ENCODE measurements around the gene UBE2Q2. TPM values are rescaled to one million over a fixed set of nuclear protein-coding genes. Genes with fewer than 3 reads are reported as not detected.
"Not testable (repeated sequence)": the region's sequence is repeated elsewhere in the genome, so short reads cannot be mapped to it uniquely, and the experiment has no call there.

UBE2Q2 gene
- polyA plus RNA-seq, 1 donor from 2014 or later = 83.8 TPM

DNA sequence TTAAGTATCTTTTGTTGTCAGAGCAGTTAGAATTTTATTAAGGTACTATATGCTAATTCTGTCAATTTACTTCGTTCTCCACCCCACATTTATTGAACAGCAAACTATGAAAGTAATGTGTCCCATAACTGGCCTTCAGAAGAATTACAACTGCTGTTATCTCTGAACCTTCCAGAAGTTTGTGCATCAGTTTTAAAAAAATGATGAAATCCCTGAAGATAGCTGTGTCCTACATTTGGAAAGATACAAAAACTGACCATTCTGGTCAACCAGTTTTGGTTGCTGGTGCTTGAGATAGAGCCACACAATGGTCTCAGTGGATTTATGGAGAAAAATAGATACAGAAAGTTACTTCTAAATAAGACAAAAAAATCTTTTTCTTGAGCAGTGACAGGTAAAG, 5.9 kb downstream of the UBE2Q2 start:
- Histone ChIP-seq H4K20me1 (ENCODE audit: insufficient read depth) (peaks cover 10% of the 10 kb centered on the region), H3K79me2 (replicated peaks; ENCODE audit: insufficient read depth, low read length) (peaks cover 85% of the 10 kb centered on the region), H3K36me3 (ENCODE audit: insufficient read depth, low read length) (no peaks in the 10 kb centered on the region), H3K4me3 (ENCODE audit: low read length) (no peak overlapping the region), H3K4me2 (ENCODE audit: low read length) (no peak overlapping the region), H3K27ac (ENCODE audit: low read length) (no peak overlapping the region), H3K9ac (ENCODE audit: low read length) (no peak overlapping the region), H3K9me3 (ENCODE audit: low read length) (no peaks in the 10 kb centered on the region), H3K27me3 (ENCODE audit: insufficient read depth, low read depth, low read length) (no peaks in the 10 kb centered on the region), H2AFZ (ENCODE audit: low read depth, low read length) (no peak overlapping the region), H3F3A (ENCODE audit: insufficient read depth, low read length, poor library complexity, severe bottlenecking) (peaks cover 6% of the 10 kb centered on the region), H3K9me2 (ENCODE audit: insufficient read depth, low read length) (no peaks in the 10 kb centered on the region)
- TF ChIP-seq EZH2 (IDR thresholded peaks at IDR 0.05; ENCODE audit: borderline replicate concordance, insufficient read depth, low read length, poor library complexity, severe bottlenecking) (no peak), MXI1 (conservative IDR thresholded peaks at IDR 0.05; ENCODE audit: poor library complexity, severe bottlenecking) (no peak), SMC3 (conservative IDR thresholded peaks at IDR 0.05; ENCODE audit: poor library complexity) (no peak), POLR2AphosphoS5 (IDR thresholded peaks at IDR 0.05) (no peak), EP300 (conservative IDR thresholded peaks at IDR 0.05; ENCODE audit: poor library complexity, severe bottlenecking) (no peak), TAF1 (IDR thresholded peaks at IDR 0.05; ENCODE audit: low read depth) (no peak), RAD21 (conservative IDR thresholded peaks at IDR 0.05) (no peak)
- TF ChIP-seq, protein P1, sequence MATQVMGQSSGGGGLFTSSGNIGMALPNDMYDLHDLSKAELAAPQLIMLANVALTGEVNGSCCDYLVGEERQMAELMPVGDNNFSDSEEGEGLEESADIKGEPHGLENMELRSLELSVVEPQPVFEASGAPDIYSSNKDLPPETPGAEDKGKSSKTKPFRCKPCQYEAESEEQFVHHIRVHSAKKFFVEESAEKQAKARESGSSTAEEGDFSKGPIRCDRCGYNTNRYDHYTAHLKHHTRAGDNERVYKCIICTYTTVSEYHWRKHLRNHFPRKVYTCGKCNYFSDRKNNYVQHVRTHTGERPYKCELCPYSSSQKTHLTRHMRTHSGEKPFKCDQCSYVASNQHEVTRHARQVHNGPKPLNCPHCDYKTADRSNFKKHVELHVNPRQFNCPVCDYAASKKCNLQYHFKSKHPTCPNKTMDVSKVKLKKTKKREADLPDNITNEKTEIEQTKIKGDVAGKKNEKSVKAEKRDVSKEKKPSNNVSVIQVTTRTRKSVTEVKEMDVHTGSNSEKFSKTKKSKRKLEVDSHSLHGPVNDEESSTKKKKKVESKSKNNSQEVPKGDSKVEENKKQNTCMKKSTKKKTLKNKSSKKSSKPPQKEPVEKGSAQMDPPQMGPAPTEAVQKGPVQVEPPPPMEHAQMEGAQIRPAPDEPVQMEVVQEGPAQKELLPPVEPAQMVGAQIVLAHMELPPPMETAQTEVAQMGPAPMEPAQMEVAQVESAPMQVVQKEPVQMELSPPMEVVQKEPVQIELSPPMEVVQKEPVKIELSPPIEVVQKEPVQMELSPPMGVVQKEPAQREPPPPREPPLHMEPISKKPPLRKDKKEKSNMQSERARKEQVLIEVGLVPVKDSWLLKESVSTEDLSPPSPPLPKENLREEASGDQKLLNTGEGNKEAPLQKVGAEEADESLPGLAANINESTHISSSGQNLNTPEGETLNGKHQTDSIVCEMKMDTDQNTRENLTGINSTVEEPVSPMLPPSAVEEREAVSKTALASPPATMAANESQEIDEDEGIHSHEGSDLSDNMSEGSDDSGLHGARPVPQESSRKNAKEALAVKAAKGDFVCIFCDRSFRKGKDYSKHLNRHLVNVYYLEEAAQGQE (IDR thresholded peaks at IDR 0.05; ENCODE audit: borderline replicate concordance) = no peak
- TF ChIP-seq, protein P2, sequence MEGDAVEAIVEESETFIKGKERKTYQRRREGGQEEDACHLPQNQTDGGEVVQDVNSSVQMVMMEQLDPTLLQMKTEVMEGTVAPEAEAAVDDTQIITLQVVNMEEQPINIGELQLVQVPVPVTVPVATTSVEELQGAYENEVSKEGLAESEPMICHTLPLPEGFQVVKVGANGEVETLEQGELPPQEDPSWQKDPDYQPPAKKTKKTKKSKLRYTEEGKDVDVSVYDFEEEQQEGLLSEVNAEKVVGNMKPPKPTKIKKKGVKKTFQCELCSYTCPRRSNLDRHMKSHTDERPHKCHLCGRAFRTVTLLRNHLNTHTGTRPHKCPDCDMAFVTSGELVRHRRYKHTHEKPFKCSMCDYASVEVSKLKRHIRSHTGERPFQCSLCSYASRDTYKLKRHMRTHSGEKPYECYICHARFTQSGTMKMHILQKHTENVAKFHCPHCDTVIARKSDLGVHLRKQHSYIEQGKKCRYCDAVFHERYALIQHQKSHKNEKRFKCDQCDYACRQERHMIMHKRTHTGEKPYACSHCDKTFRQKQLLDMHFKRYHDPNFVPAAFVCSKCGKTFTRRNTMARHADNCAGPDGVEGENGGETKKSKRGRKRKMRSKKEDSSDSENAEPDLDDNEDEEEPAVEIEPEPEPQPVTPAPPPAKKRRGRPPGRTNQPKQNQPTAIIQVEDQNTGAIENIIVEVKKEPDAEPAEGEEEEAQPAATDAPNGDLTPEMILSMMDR (IDR thresholded peaks at IDR 0.05; ENCODE audit: poor library complexity, severe bottlenecking) = no peak

DNA sequence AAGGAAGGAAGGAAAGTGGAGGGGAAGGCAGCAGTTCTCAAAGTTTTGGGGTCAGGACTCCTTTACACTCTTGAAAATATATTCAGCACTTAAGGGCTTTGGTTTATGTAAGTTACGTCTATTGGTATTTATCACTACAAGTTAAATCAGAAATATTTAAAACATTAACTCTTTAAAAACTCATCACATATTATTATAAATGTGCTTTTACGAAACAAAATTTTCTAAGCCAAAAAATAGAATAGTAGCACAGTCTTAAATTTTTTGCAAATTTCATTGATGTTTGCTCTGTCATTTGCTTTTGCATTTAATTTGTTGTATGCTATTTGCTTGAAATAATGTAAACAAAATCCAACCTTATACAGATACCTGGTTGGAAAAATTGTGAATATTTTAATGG, 7.5 kb downstream of the UBE2Q2 start:
- Histone ChIP-seq H2AFZ (ENCODE audit: low read depth, low read length) (no peak overlapping the region), H3K36me3 (ENCODE audit: insufficient read depth, low read length) (no peaks in the 10 kb centered on the region), H3K4me3 (ENCODE audit: low read length) (no peak overlapping the region), H3K9me3 (ENCODE audit: low read length) (no peaks in the 10 kb centered on the region), H3K27me3 (ENCODE audit: insufficient read depth, low read depth, low read length) (no peaks in the 10 kb centered on the region), H3K79me2 (replicated peaks; ENCODE audit: insufficient read depth, low read length) (peaks cover 75% of the 10 kb centered on the region), H3K4me2 (ENCODE audit: low read length) (no peak overlapping the region), H3K9me2 (ENCODE audit: insufficient read depth, low read length) (no peaks in the 10 kb centered on the region), H4K20me1 (ENCODE audit: insufficient read depth) (peaks cover 2% of the 10 kb centered on the region), H3F3A (ENCODE audit: insufficient read depth, low read length, poor library complexity, severe bottlenecking) (no peaks in the 10 kb centered on the region), H3K9ac (ENCODE audit: low read length) (no peak overlapping the region), H3K27ac (ENCODE audit: low read length) (no peak overlapping the region)
- TF ChIP-seq EP300 (conservative IDR thresholded peaks at IDR 0.05; ENCODE audit: poor library complexity, severe bottlenecking) = no peak
- no peak for TF ChIP-seq TAF1 (IDR thresholded peaks at IDR 0.05; ENCODE audit: low read depth)
- TF ChIP-seq POLR2AphosphoS5 (IDR thresholded peaks at IDR 0.05) = no peak

DNA sequence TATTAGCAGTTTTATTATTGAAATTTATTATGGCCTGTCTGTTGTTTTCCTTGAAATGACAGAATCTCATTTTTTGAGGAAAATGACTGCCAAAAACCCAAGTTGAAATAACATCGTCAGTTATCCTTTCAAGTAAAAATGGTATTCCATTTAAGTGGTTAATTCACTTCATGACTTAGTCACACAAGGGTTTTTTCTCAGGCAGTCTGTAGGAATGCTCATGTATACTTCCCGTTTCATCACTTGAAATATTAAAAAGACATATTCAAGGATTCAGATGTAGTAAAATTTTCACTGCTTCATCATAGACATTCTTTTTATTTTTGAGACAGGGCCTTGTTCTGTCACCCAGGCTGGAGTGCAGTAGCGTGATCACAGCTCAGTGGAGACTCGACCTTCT, 8.3 kb downstream of the UBE2Q2 start:
- H3K4me3 ChIP-seq (ENCODE audit: low read length); H2AFZ ChIP-seq (ENCODE audit: low read depth, low read length); H4K20me1 ChIP-seq (ENCODE audit: insufficient read depth); H3K9ac ChIP-seq (ENCODE audit: low read length); H3K27ac ChIP-seq (ENCODE audit: low read length); H3K27me3 ChIP-seq (ENCODE audit: insufficient read depth, low read depth, low read length); H3K9me2 ChIP-seq (ENCODE audit: insufficient read depth, low read length); H3F3A ChIP-seq (ENCODE audit: insufficient read depth, low read length, poor library complexity, severe bottlenecking); H3K9me3 ChIP-seq (ENCODE audit: low read length); H3K36me3 ChIP-seq (ENCODE audit: insufficient read depth, low read length); H3K4me2 ChIP-seq (ENCODE audit: low read length): not testable (repeated sequence)
- peaks cover 69% of the 10 kb centered on the region for H3K79me2 ChIP-seq (replicated peaks; ENCODE audit: insufficient read depth, low read length)
